Omental fat pad (tissue), 4 donors: ENCODE measurements around the gene OXCT1. TPM values are rescaled to one million over a fixed set of nuclear protein-coding genes. Genes with fewer than 3 reads are reported as not detected.
A peak's percentile ranks its signal among the peaks of the same experiment; 100 is the strongest.

Source experiments
- ATAC-seq: fragments of 150-250 bp; one replicate; pipeline ENCODE4 v1.9.1; 2016; ENCODE audit warnings: mild to moderate bottlenecking, moderate library complexity; ENCODE audit not compliant: low FRiP score
- DNase-seq: peaks from one replicate; pipeline ENCODE4 v3.0.0-alpha.2; 2019; ENCODE audit warnings: low spot score
- CTCF ChIP-seq, 3 donors: fragments of 450-650 bp; IDR thresholded peaks; one replicate each; pipeline ENCODE4 v1.5.1; 2016 to 2017; ENCODE audit warnings: antibody characterized with exemption in 3 of 3, mild to moderate bottlenecking in 3 of 3, moderate library complexity in 2 of 3
- total RNA-seq, 4 donors: library from RNA; depleted of rRNA; stranded (reverse); fragments of >200 nt; gene quantifications; one replicate each; pipeline ENCODE4 v1.1.0, GENCODE V29; 2016

Gene OXCT1
- total RNA-seq, 4 donors from 2014 or later, result 22.0 to 54.4 (median 31.9) TPM

- DNase-seq (no peak), ATAC-seq (peak; percentile 96)
- TF ChIP-seq CTCF (IDR thresholded peaks at IDR 0.05), result no peak
These were observed 75.8 kb downstream of the OXCT1 start for GRCh38 chr5:41794471-41794870.

- TF ChIP-seq CTCF (IDR thresholded peaks at IDR 0.05), result no peak
- no peak for ATAC-seq
- no peak for DNase-seq
These were observed 77.0 kb downstream of the OXCT1 start for GRCh38 chr5:41793141-41793770.

- TF ChIP-seq CTCF (IDR thresholded peaks at IDR 0.05), result no peak
- DNase-seq (no peak), ATAC-seq (no peak)
These were observed 80.0 kb downstream of the OXCT1 start for GRCh38 chr5:41790038-41790776.

GRCh38 chr5:41789434-41789833 is 80.8 kb downstream of the OXCT1 start:
- DNase-seq (no peak), ATAC-seq (no peak)
- TF ChIP-seq CTCF (IDR thresholded peaks at IDR 0.05), result no peak

GRCh38 chr5:41788941-41789368 is 81.3 kb downstream of the OXCT1 start:
- TF ChIP-seq CTCF (IDR thresholded peaks at IDR 0.05), result no peak
- ATAC-seq, result no peak
- no peak for DNase-seq

GRCh38 chr5:41787265-41787664 is 83.0 kb downstream of the OXCT1 start:
- TF ChIP-seq CTCF (IDR thresholded peaks at IDR 0.05), result no peak
- DNase-seq, result no peak
- ATAC-seq, result no peak

GRCh38 chr5:41785061-41785460 is 85.2 kb downstream of the OXCT1 start:
- no peak for TF ChIP-seq CTCF (IDR thresholded peaks at IDR 0.05)
- ATAC-seq (no peak), DNase-seq (no peak)
